Naive thymus-derived CD4-positive, alpha-beta T cell (primary cell): ENCODE measurements around the gene IFT25. TPM values are rescaled to one million over a fixed set of nuclear protein-coding genes. Genes with fewer than 3 reads are reported as not detected.
"Not testable (repeated sequence)": the region's sequence is repeated elsewhere in the genome, so short reads cannot be mapped to it uniquely, and the experiment has no call there.

ENCODE experiments used
- ATAC-seq: fragments of 150-1000 bp; cut with Tn5 transposase; 2 replicates; pipeline ENCODE4 v1.10.0; 2021; ENCODE audit warnings: mild to moderate bottlenecking, moderate library complexity
- CTCF ChIA-PET: fragments of 350-600 bp; sonication (Branson Sonifier 250); formaldehyde crosslinking; loops from one replicate; lab custom pipeline; 2021; ENCODE audit warnings: antibody characterized with exemption; lab: Charles Lee
- POLR2A ChIA-PET: fragments of 350-600 bp; sonication (Branson Sonifier 250); formaldehyde crosslinking; loops from one replicate; lab custom pipeline; 2021; ENCODE audit warnings: antibody characterized with exemption, inconsistent platforms; lab: Charles Lee
- DNase-seq, 9 donors: peaks; one replicate each; pipeline versions ENCODE4 v3.0.0 to v3.0.0-alpha.2; 2020 to 2022; ENCODE audit warnings: mixed read lengths in 1 of 9
- H3K27ac ChIP-seq: one replicate; pipeline ENCODE4 v1.7.0; 2013; ENCODE audit warnings: mild to moderate bottlenecking, low read depth, low read length, moderate library complexity
- H3K27me3 ChIP-seq, 2 donors: one replicate each; pipeline ENCODE4 v1.7.0; 2013; ENCODE audit warnings: low read length in 2 of 2, mild to moderate bottlenecking in 2 of 2, moderate library complexity in 2 of 2; ENCODE audit not compliant: control insufficient read depth in 2 of 2, insufficient read depth in 2 of 2
- H3K36me3 ChIP-seq, 3 experiments: 1 replicate in 2 of 3; 2 replicates in 1 of 3; pipeline ENCODE4 v1.7.0; 2013; ENCODE audit warnings: low read length in 3 of 3, mild to moderate bottlenecking in 3 of 3, moderate library complexity in 1 of 3; ENCODE audit not compliant: insufficient read depth in 3 of 3, control insufficient read depth in 2 of 3
- H3K4me1 ChIP-seq, 2 donors: one replicate each; pipeline ENCODE4 v1.7.0; 2013; ENCODE audit warnings: low read length in 2 of 2, mild to moderate bottlenecking in 2 of 2, moderate library complexity in 1 of 2; ENCODE audit not compliant: control insufficient read depth in 2 of 2, insufficient read depth in 2 of 2
- H3K4me3 ChIP-seq: 2 replicates; pipeline ENCODE4 v1.7.0; 2013; ENCODE audit warnings: mild to moderate bottlenecking, low read length
- H3K9me3 ChIP-seq, 3 experiments: 1 replicate in 2 of 3; 2 replicates in 1 of 3; pipeline ENCODE4 v1.7.0; 2013; ENCODE audit warnings: low read length in 3 of 3; ENCODE audit not compliant: control insufficient read depth in 2 of 3
- H3K27ac Mint-ChIP-seq, 9 donors: one replicate each; pipeline ENCODE4 v1.8.0; 2020 to 2022; ENCODE audit warnings: mixed read lengths in 9 of 9, mild to moderate bottlenecking in 8 of 9, moderate library complexity in 5 of 9, inconsistent platforms in 2 of 9
- H3K27me3 Mint-ChIP-seq, 5 donors: one replicate each; pipeline ENCODE4 v1.8.0; 2021 to 2022; ENCODE audit warnings: mixed read lengths in 5 of 5, mild to moderate bottlenecking in 1 of 5
- H3K36me3 Mint-ChIP-seq, 5 donors: one replicate each; pipeline ENCODE4 v1.8.0; 2020 to 2022; ENCODE audit warnings: mixed read lengths in 5 of 5, mild to moderate bottlenecking in 3 of 5, inconsistent platforms in 1 of 5
- H3K4me1 Mint-ChIP-seq, 7 donors: one replicate each; pipeline ENCODE4 v1.8.0; 2020 to 2022; ENCODE audit warnings: mixed read lengths in 7 of 7, mild to moderate bottlenecking in 3 of 7, inconsistent platforms in 1 of 7
- H3K4me3 Mint-ChIP-seq, 10 donors: one replicate each; pipeline ENCODE4 v1.8.0; 2020 to 2022; ENCODE audit warnings: mild to moderate bottlenecking in 10 of 10, mixed read lengths in 10 of 10, moderate library complexity in 6 of 10, inconsistent platforms in 2 of 10
- H3K9me3 Mint-ChIP-seq, 11 donors: one replicate each; pipeline ENCODE4 v1.8.0; 2020 to 2022; ENCODE audit warnings: mixed read lengths in 11 of 11, mild to moderate bottlenecking in 4 of 11, inconsistent platforms in 1 of 11, moderate library complexity in 1 of 11
- intact Hi-C, 2 donors: fragments of 100-400 bp; cut with micrococcal nuclease; formaldehyde crosslinking; loops; one replicate each; pipeline ENCODE4 v1.15.1; 2023
- polyA plus RNA-seq, 2 donors: library from polyadenylated mRNA; unstranded; fragments of 300-500 nt; fragmentation: Illumina TruSeq; gene quantifications; one replicate each; pipeline ENCODE4 v1.2.3, GENCODE V29; 2021
- total RNA-seq, 6 experiments: library from RNA in 5 of 6; stranded (reverse) in 5 of 6; gene quantifications; 1 replicate in 5 of 6; 2 replicates in 1 of 6; pipeline ENCODE4 v1.2.3 and lab custom pipeline; 2021 to 2026

Gene IFT25
- total and polyA plus RNA-seq, 7 experiments from 2014 or later, result 17.5 to 59.9 (median 41.3) TPM

GRCh38 chr1:53890522-53890941, 55.0 kb downstream of the IFT25 start:
- Histone ChIP-seq H3K36me3 (peaks cover 0 to 9% (median 0%) of the 10 kb centered on the region in 3 experiments), H3K27ac (peak overlapping the region; percentile 75), H3K27me3 (no peaks in the 10 kb centered on the region), H3K4me1 (peaks cover 20 to 23% of the 10 kb centered on the region in 2 donors), H3K4me3 (peak overlapping the region; percentile 79), H3K9me3 (no peaks in the 10 kb centered on the region)
- Mint-ChIP-seq H3K9me3 (no peaks in the 10 kb centered on the region), H3K27me3 (peaks cover 0 to 5% (median 3%) of the 10 kb centered on the region in 5 donors), H3K27ac (peak overlapping the region in 8 of 9 donors; percentile 89 to 97 (median 94)), H3K36me3 (peaks cover 0 to 8% (median 0%) of the 10 kb centered on the region in 5 donors), H3K4me3 (peak overlapping the region; percentile 88 to 98 (median 96)), H3K4me1 (peaks cover 26 to 48% (median 44%) of the 10 kb centered on the region in 7 donors)
- ChIA-PET POLR2A (interaction anchor here (1.4 to 3.3 kb wide), 2 partner anchors 12 to 55 kb away, joined by 3 to 21 read pairs; partner anchors contain the start of genes IFT25 and LRRC42), CTCF (interaction anchor here (0.8 to 1.3 kb wide), 2 partner anchors 53 to 54 kb away, joined by 3 to 4 read pairs; no protein-coding TSS in a partner anchor)
- DNase-seq (peak in 2 of 9 donors; percentile 0 to 1), ATAC-seq (no peak)
- intact Hi-C loops, result no loop called here

- Mint-ChIP-seq H3K4me1 (peaks cover 26 to 55% (median 51%) of the 10 kb centered on the region in 7 donors), H3K27ac (peak within 1 kb of the TSS; percentile 89 to 97 (median 95)), H3K27me3 (peaks cover 0 to 2% (median 0%) of the 10 kb centered on the region in 5 donors), H3K4me3 (peak within 1 kb of the TSS; percentile 88 to 98 (median 96)), H3K9me3 (no peaks in the 10 kb centered on the region), H3K36me3 (peaks cover 0 to 12% (median 0%) of the 10 kb centered on the region in 5 donors)
- H3K27ac ChIP-seq, result peak within 1 kb of the TSS; percentile 75
- no peaks in the 10 kb centered on the region for H3K27me3 ChIP-seq
- DNase-seq (peak; percentile 61 to 88 (median 85)), ATAC-seq (peak; percentile 98)
- intact Hi-C loops, result loop anchor here (1.0 to 5.0 kb wide), 7 partner anchors 29 to 875 kb away; partner anchors contain the start of genes LRRC42 (in 2 of the 2), NDC1 (in 2 of the 2), TCEANC2 (in 2 of the 2) and TMEM59 (in 2 of the 2)
- no peaks in the 10 kb centered on the region for H3K9me3 ChIP-seq
- peaks cover 0 to 9% (median 0%) of the 10 kb centered on the region in 3 experiments for H3K36me3 ChIP-seq
- ChIA-PET CTCF (interaction anchor here (0.8 to 1.3 kb wide), 3 partner anchors 52 to 70 kb away, joined by 3 to 4 read pairs (median 3); no protein-coding TSS in a partner anchor), POLR2A (interaction anchor here (0.6 to 3.3 kb wide), 6 partner anchors 11 to 163 kb away, joined by 3 to 21 read pairs (median 3); partner anchors contain the start of genes IFT25, LRRC42, TCEANC2 and TMEM59)
- H3K4me3 ChIP-seq, result peak within 1 kb of the TSS; percentile 79
- peaks cover 20 to 23% of the 10 kb centered on the region in 2 donors for H3K4me1 ChIP-seq
Measured at GRCh38 chr1:53889304-53890298, 55.9 kb downstream of the IFT25 start, which contains the start of gene YIPF1. Gene YIPF1, minus strand, starts transcription at chr1:53889797. Its CDS starts 860 bp downstream, at chr1:53888937.

GRCh38 chr1:53888681-53889080, 56.8 kb downstream of the IFT25 start:
- CTCF ChIA-PET, result no interaction called here

GRCh38 chr1:53883600-53883999, 61.9 kb downstream of the IFT25 start:
- Mint-ChIP-seq H3K36me3 (peaks cover 13 to 55% (median 34%) of the 10 kb centered on the region in 5 donors), H3K4me1 (peaks cover 18 to 53% (median 41%) of the 10 kb centered on the region in 7 donors)
- H3K27ac Mint-ChIP-seq, H3K4me3 Mint-ChIP-seq, H3K27me3 Mint-ChIP-seq, H3K4me1 ChIP-seq, POLR2A ChIA-PET, H3K27ac ChIP-seq, H3K4me3 ChIP-seq, ATAC-seq, H3K9me3 ChIP-seq, DNase-seq, H3K27me3 ChIP-seq, H3K9me3 Mint-ChIP-seq, intact Hi-C loops: not testable (repeated sequence)
- CTCF ChIA-PET, result interaction anchor here (1.6 kb wide), 1 partner anchor 24 kb away, joined by 5 read pairs; no protein-coding TSS in a partner anchor
- peaks cover 0 to 26% (median 3%) of the 10 kb centered on the region in 3 experiments for H3K36me3 ChIP-seq

More at GRCh38 chr1:53888681-53889080, 56.8 kb downstream of the IFT25 start:
- Histone ChIP-seq H3K9me3 (no peaks in the 10 kb centered on the region), H3K4me1 (peaks cover 20 to 23% of the 10 kb centered on the region in 2 donors), H3K4me3 (peak overlapping the region; percentile 79), H3K27ac (peak overlapping the region; percentile 75), H3K27me3 (no peaks in the 10 kb centered on the region), H3K36me3 (peaks cover 0 to 9% (median 0%) of the 10 kb centered on the region in 3 experiments)
- Mint-ChIP-seq H3K4me1 (peaks cover 26 to 58% (median 55%) of the 10 kb centered on the region in 7 donors), H3K4me3 (peak overlapping the region; percentile 88 to 98 (median 96)), H3K27me3 (no peaks in the 10 kb centered on the region), H3K27ac (peak overlapping the region; percentile 11 to 97 (median 94)), H3K9me3 (no peaks in the 10 kb centered on the region), H3K36me3 (peaks cover 0 to 15% (median 0%) of the 10 kb centered on the region in 5 donors)
- POLR2A ChIA-PET, result interaction anchor here (1.5 to 3.3 kb wide), 2 partner anchors 14 to 57 kb away, joined by 7 to 21 read pairs; partner anchors contain the start of genes IFT25 and LRRC42
- intact Hi-C loops, result loop anchor here (1.0 to 5.0 kb wide), 7 partner anchors 30 to 876 kb away; partner anchors contain the start of genes LRRC42 (in 2 of the 2), NDC1 (in 2 of the 2), TCEANC2 (in 2 of the 2) and TMEM59 (in 2 of the 2)
- DNase-seq (no peak), ATAC-seq (no peak)

GRCh38 chr1:53881853-53882252, 63.6 kb downstream of the IFT25 start:
- ATAC-seq, H3K4me3 ChIP-seq, H3K9me3 ChIP-seq, H3K9me3 Mint-ChIP-seq, CTCF ChIA-PET, intact Hi-C loops, H3K4me3 Mint-ChIP-seq, H3K27me3 ChIP-seq, POLR2A ChIA-PET, H3K27ac ChIP-seq, H3K27me3 Mint-ChIP-seq, DNase-seq, H3K4me1 ChIP-seq: not testable (repeated sequence)
- Mint-ChIP-seq H3K4me1 (peaks cover 6 to 38% (median 26%) of the 10 kb centered on the region in 7 donors), H3K27ac (peak overlapping the region in 1 of 9 donors; percentile 49), H3K36me3 (peaks cover 18 to 64% (median 37%) of the 10 kb centered on the region in 5 donors)
- peaks cover under 1 to 40% (median 3%) of the 10 kb centered on the region in 3 experiments for H3K36me3 ChIP-seq
